H7 (cell line): ENCODE measurements around the gene CACHD1. TPM values are rescaled to one million over a fixed set of nuclear protein-coding genes. Genes with fewer than 3 reads are reported as not detected.

Experiments used
- DNase-seq: peaks from one replicate; pipeline ENCODE4 v3.0.0; 2012
- H3K27me3 ChIP-seq: 2 replicates; pipeline ENCODE4 v1.6.0; 2011; ENCODE audit warnings: mild to moderate bottlenecking, low read length; ENCODE audit not compliant: control insufficient read depth, insufficient read depth
- H3K36me3 ChIP-seq: replicated peaks from 2 replicates; pipeline ENCODE4 v1.5.1; 2011; ENCODE audit warnings: low read length; ENCODE audit not compliant: control insufficient read depth, insufficient read depth
- H3K4me3 ChIP-seq: 2 replicates; pipeline ENCODE4 v1.5.1; 2011; ENCODE audit warnings: low read depth, mild to moderate bottlenecking, control low read depth, low read length, moderate library complexity; ENCODE audit not compliant: insufficient read depth
- total RNA-seq: library from RNA; depleted of rRNA; stranded (reverse); fragments of >200 nt; shearing (Covaris generic); gene quantifications from 2 replicates; pipeline ENCODE4 v1.2.3, GENCODE V29; 2014

CACHD1 gene
- total RNA-seq, 1 experiment from 2014 or later: 53.5 TPM

DNA sequence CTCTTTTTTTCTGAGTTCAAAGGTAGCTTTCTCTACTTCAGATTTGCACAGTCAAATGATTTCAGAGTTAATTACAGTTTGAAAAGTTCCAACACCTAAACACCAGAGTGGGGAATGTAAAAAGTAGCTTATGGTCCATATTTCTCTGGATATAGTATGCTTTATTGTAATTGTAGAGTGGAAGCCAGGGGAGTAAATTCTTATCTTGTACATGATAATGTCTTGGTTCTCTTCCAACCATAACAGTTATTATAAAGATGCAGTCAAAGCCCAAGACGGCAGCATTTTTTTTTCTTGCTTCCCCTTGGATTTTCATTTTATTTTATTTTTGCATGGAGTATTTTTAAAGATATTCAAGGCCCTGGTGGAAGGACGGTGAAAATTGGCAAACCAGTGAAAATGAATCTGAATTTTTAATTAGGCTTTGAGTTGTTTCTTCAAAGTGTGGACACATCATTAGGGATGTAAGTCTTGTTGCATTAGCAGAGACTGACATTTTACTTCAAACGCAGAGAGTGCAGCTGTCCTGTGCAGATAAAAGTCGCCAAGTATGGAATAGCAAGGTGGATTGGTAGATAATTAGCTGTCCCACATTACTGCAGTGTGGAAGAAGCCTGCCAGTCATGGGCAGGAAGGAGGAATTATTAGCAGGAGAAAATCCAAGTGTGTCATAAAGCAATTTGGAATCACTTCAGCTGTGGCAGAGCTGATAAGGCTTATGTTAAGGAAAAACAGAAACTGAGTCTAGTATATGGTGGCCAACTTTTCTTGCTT lies 11.3 kb downstream of the CACHD1 start:
- no peak for DNase-seq
- no peak overlapping the region for H3K4me3 ChIP-seq
- H3K27me3 ChIP-seq: no peaks in the 10 kb centered on the region
- H3K36me3 ChIP-seq: no peaks in the 10 kb centered on the region

DNA sequence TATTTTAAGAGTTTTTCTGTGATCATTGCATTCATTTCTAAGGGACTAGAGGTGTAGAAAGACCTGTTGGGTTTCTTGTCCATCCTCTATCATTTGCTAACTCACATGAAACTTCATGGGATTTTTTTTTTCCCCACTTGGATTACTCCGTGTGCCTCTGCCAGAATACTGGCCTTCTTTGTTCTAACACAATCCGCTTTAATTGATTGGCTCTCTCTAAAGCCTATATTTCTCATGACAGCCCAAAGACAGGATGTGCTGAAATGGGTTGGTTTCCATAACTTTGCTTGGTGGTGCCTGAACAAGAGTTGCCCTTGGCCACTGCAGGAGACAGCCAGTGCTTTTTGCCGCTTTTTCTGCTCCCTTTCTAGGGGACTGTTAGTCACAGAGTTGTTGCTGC lies 12.2 kb downstream of the CACHD1 start:
- DNase-seq: no peak
- no peaks in the 10 kb centered on the region for H3K36me3 ChIP-seq
- H3K4me3 ChIP-seq: no peak overlapping the region
- no peaks in the 10 kb centered on the region for H3K27me3 ChIP-seq

DNA sequence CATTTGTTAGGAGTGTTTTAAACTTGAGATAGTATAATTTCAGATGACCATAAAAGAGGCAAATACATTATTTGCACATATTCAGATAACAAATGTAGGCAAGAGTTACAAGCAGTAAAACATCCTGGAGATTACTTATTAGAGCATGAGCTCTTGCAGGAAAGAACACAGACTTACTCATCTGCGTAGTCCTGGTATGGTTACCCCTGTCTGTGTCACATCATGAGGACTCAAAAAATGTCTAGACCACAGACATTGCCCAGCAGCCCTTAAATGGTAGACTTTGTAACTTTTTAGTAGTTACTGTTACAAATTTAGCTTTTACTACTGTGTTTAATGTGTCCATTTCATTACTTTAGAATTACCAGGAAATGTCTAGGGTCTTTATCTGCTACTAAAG lies 12.8 kb downstream of the CACHD1 start:
- no peak overlapping the region for H3K4me3 ChIP-seq
- no peaks in the 10 kb centered on the region for H3K27me3 ChIP-seq
- DNase-seq: no peak
- H3K36me3 ChIP-seq: no peaks in the 10 kb centered on the region

DNA sequence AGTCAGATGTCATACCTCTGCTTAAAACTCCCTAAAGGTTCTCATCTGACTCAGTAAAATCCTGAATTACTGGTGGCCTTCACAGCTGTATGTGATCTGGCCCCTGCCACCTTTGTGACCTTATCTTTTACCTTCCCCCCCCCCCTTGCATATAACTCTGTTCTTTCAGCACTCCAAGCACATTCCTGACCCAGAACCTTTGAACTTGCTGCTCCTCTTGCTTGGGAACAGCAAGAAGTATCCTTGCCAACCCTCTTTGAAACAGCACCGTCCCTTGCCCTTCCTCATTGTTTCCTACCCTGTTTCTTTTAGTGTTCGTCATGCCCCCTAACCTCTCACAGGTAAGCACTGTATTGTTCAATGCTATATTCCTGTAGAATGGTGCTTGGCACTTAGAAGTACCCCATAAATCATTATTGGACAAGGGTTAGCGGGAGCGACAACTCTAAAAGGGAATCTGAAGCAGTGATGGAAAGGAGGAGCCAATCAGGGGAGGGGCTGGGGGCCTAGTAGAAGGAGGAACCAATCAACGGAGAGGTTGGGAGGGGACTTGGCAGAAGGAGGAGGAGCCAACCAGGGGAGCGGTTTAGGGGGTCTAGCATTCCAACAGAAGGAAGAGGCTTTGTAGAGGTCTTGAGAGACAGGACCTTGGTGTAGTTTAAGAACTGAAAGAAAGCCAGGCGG lies 13.9 kb downstream of the CACHD1 start:
- Histone ChIP-seq H3K27me3 (no peaks in the 10 kb centered on the region), H3K36me3 (no peaks in the 10 kb centered on the region), H3K4me3 (no peak overlapping the region)
- peak; percentile 63 for DNase-seq

DNA sequence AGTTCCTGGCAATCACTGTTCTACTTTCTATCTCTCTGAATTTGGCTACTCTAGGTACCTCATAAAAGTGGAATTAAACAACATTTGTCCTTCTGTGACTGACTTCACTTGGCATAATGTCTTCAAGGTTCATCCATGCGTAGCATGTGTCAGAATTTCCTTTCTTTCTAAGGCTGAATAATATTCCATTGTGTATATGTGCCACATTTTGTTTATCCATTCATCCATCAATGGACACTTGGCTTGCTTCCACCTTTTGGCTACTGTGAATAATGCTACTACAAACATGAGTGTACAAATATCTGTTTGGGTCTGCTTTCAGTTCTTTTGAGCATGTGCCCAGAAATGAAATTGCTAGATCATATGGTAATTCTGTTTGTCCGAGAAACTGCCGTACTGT lies 14.7 kb downstream of the CACHD1 start:
- DNase-seq: no peak
- Histone ChIP-seq H3K27me3 (no peaks in the 10 kb centered on the region), H3K36me3 (no peaks in the 10 kb centered on the region), H3K4me3 (no peak overlapping the region)

DNA sequence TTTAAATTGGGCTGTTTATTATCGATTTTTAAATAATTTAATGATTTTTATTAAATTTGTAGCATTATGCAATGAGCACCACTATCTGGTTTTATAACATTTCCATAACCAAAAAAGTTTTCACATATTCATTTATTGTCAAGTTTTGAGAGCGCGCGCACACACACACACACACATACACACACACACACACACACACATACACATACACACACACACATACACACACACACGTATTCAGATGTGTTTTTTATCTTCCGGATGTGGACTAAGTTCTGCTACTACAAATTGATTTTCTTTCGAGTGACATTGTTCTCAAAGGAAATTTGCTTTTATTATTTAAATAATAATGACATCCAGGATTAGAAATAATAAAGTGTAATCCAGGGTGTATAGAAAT lies 16.3 kb downstream of the CACHD1 start:
- DNase-seq: no peak

DNA sequence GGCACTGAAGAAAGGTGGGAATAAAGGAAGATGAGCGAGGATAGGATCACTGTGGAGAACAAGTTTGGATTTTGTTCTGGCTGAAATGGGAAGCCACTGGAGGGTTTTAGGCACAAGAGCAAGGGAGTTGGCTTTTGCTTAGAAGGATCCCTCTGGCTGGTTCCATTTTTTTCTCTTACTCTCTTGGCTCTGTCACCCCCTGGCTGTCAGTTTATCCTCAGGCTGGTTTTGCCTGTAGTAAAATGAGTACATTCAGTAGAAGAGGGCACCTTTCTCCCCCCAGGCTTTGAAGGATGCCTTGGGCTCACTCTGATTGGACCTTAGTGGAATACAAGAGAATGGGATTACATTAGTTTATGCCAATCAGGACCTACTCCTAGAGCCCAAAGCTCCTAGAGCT lies 17.1 kb downstream of the CACHD1 start:
- no peaks in the 10 kb centered on the region for H3K36me3 ChIP-seq
- no peak for DNase-seq
- no peaks in the 10 kb centered on the region for H3K27me3 ChIP-seq
- no peak overlapping the region for H3K4me3 ChIP-seq

More for the DNA sequence above, 16.3 kb downstream of the CACHD1 start:
- no peaks in the 10 kb centered on the region for H3K27me3 ChIP-seq
- no peak overlapping the region for H3K4me3 ChIP-seq
- H3K36me3 ChIP-seq: no peaks in the 10 kb centered on the region

DNA sequence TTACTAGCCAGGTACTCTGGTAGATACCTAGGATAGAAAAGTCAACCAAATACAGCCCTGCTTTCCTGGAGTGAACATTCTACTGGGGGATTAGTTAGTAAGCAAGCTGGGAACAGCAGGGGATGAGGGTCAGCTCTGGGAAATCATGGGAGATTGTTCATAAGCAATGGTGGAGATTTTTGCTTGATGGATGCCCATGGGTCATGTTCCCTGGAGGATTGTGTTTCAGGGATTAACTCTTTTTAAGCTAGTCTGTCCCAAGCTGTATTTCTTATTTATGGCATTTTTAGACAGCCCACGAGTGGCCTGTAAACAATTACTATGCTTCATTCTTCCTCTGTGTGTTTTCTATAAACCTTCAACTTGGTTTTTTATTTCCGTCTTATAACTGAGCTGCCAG lies 18.9 kb downstream of the CACHD1 start:
- no peaks in the 10 kb centered on the region for H3K36me3 ChIP-seq
- H3K4me3 ChIP-seq: no peak overlapping the region
- H3K27me3 ChIP-seq: no peaks in the 10 kb centered on the region
- no peak for DNase-seq

DNA sequence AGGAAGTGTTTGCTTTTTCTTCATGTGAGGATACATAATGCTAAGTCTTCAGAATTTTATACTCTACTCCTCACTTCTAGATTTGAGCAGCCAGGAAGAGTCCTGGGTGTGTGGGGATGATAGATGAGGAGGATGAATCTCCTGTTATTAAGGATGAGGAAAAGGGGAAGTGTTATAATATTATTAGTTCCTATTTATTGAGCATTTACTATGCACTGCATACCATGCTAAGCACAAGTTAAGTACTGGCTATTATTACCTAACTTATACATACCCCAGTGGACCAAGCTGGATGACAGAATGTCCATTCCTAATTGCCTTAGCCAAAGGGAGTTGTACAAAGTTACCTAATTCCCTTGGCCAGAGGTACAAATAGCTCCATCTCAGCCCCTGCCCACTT lies 19.8 kb downstream of the CACHD1 start:
- no peak for DNase-seq
- Histone ChIP-seq H3K4me3 (no peak overlapping the region), H3K36me3 (no peaks in the 10 kb centered on the region), H3K27me3 (no peaks in the 10 kb centered on the region)

DNA sequence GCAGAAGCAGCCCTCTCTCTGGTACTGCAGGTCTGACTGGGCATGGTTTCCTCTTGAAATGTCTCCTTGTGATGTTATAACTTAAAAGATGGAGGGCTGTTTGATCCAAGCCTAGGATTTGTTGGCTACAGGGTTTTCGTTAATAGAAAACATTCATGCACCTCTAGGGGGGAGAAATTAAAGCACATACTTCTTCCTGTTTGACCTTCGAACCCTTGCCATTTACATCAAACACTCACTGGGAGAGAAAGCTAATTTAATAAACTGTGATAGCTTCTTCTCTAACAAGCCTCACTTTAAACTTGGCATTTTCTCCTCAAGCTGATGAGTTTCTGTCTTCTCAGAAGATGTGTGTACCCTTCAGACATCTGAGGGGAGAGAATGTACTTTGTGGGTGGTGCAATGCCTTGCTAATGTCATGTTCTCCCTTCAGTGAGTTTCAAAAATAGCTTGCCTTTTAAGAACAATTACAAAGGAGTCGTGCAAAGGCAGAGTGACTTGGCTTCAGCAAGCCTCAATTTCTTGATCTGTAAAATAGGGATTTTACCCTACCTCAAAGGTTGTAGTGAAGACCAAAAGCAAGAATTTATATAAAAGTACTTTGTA lies 20.4 kb downstream of the CACHD1 start:
- H3K4me3 ChIP-seq: no peak overlapping the region
- H3K36me3 ChIP-seq: no peaks in the 10 kb centered on the region
- DNase-seq: no peak
- no peaks in the 10 kb centered on the region for H3K27me3 ChIP-seq

DNA sequence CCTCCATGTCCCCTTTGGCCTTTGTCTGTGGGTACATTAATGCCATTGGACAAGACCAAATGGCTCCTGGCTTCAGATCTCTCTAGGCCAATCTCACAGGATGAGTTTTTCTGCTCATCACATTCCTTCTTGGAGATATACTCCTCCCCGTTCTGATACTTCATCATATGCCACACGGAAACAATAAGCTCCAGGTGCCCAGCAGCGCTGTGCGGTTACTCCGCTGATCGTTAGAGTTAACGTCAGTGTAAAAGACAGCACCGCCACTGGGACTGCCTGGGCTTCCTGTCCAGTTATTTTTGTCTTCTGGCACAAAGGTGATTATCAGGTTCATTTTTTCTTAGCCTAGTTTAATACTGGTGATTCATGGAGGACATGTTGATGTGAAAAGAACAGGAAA lies 22.5 kb downstream of the CACHD1 start:
- no peak for DNase-seq
- Histone ChIP-seq H3K36me3 (no peaks in the 10 kb centered on the region), H3K27me3 (no peaks in the 10 kb centered on the region), H3K4me3 (no peak overlapping the region)

DNA sequence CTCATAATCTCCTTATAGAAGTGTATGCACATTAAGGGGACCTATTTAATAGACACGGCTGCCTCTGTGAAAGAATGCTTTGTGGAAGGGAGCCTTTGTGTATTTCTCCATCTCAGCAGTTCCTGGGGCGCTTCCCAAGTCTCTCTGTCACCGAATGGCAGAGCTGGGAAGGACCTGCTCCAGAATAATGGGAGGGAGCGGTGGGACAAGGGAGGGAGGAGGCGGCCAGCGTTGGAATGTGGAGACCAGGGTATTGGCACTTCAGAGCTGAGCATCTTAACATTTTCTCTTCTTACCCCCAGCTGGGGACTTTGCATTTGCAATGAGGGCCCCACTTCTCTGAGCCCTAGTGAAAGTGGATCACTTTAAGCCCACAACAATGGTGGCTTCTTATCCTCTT lies 23.9 kb downstream of the CACHD1 start:
- H3K27me3 ChIP-seq: no peaks in the 10 kb centered on the region
- H3K4me3 ChIP-seq: no peak overlapping the region
- peak; percentile 51 for DNase-seq
- H3K36me3 ChIP-seq: no peaks in the 10 kb centered on the region

DNA sequence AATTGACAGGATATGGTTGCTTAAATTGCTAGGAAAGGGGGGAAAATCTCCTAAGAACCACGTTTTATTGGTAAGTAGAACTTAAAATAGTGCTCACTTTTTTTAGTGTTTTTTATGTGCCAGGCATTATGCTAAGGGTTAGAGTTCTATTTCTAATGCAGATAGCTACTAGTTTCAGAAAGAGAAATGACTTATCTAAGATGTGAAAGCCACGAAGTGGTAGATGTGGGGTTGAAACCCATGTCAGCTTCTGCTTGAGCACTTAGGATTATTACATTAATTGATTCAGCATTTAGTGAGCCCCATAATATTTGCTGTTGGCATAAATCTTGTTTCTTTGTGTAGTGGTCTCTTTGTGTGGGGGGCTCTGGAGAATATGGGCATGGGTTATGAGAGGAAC lies 24.7 kb downstream of the CACHD1 start:
- Histone ChIP-seq H3K36me3 (no peaks in the 10 kb centered on the region), H3K4me3 (no peak overlapping the region), H3K27me3 (no peaks in the 10 kb centered on the region)
- DNase-seq: no peak

DNA sequence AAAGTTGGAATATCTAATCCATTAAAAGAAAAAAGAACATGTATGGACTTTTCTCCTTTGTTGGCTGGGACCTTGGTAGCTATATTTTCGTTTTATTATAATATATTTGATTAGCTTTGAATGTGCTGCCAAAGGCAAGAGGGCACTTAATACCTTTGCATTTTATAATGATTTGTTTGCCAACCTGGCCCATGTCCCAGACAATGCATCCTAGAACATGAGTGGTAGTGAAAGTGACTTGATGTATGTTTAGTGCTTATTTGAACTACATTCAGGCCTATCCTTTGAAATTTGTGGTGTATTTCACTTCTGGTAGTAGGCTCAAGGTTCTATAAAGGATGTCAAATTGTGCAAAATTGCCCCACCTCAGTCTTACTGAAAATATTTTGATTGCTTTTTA lies 25.9 kb downstream of the CACHD1 start:
- DNase-seq: no peak
- no peak overlapping the region for H3K4me3 ChIP-seq
- H3K36me3 ChIP-seq: no peaks in the 10 kb centered on the region
- no peaks in the 10 kb centered on the region for H3K27me3 ChIP-seq

DNA sequence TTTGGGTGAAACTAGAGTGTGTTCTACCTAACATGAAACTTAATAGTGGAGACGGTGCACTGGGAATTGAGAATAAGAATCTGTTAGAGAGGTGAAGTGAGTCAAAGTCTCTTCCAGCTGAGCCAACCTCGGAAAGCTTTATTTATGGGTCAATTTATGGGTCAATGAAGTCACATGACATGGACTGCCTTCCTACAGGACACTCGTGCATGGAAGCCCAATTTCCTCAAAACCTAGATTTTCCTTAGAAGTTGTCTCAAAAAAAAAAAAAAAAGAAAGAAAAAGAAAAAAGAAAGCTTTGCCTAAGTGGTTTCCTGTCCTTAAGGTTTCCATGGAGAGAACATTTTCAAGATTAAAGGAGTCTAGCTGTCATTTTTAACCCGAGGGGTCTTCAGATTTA lies 26.7 kb downstream of the CACHD1 start:
- Histone ChIP-seq H3K36me3 (no peaks in the 10 kb centered on the region), H3K27me3 (no peaks in the 10 kb centered on the region), H3K4me3 (no peak overlapping the region)
- DNase-seq: no peak
